Measurements from ENCODE around the gene POGLUT2.

Gene POGLUT2

GRCh38 chr13:102800145-102801041, 1.6 kb upstream of the POGLUT2 start:
- TF ChIP-seq ZNF565 (CRISPR knock-in tag; conservative IDR thresholded peaks at IDR 0.05; ENCODE audit: low read depth) (no peak), ARNTL (CRISPR knock-in tag; IDR thresholded peaks at IDR 0.05; ENCODE audit: borderline replicate concordance, low read depth) (no peak)
- peak; percentile 85 for ATAC-seq

DNA sequence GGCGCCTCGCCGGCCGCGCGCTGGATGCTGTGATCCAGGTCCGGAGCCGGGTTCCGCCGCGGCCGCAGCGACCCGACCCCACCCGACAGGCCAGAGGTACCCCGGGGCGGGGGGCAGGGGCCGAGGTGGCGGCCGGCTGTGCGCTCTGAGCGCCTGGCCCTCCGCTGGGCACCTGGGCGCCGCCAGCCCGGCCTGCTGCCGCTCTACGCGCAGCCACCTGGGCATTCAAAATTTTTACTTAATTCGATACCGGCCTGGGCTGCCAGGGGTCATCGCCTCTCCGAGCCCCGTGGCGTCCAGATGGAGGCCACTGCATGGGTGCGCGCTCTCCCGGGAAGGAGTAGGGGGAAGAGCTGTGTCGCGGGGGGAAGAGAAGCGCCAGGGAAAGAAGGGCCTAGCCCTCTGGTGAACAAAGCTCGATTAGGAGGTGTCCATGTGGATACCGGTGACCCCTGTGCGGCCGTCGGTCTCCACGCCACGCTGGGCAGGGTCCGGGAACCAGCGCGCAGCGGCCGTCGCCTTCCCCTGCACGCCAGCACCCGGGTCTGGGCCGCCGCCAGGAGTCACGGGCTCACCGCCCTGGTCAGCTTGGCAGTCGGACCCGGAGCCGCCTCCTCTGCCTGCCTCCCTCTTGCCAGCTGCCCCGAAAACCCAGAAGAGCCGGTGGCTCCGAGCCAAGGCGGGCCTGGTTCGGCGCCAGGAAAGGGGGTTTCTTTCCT, 809 bp upstream of the POGLUT2 start:
- ATAC-seq: peak; percentile 31

DNA sequence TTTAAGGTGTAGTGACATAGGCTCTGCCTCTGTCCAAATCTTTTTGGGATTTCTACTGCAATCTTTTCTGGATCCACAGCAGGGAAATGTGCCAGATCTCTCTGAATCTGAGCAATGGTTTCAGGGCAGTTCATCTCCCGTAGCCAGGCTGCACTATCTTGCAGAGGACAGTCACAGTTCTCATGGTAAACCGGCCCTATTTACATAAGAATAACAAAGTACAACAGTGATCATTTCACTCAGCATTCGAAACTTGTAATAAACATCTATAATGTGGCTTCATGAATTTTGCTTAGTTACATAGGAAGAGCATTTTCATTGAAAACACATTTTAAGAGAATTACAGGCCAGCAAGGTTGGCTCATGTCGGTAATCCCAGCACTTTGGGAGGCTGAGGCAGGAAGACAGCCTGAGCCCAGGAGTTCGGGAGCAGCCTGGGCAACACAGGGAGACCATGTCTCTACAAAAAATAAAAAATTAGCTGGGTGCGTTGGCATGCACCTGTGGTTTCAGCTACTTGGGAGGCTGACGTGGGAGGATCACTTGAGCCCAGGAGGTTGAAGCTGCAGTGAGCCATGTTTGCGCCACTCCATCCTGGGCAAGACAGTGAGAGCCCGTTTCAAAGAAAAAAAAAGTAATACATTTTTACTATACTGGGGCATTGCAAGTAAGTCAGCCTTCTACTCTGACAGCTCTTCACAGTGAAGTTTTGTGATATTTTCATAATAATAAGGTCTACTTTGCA, 5.0 kb downstream of the POGLUT2 start:
- TF ChIP-seq GLIS3 (CRISPR knock-in tag; IDR thresholded peaks at IDR 0.05) (no peak), SNAI2 (CRISPR knock-in tag; IDR thresholded peaks at IDR 0.05) (no peak)
- no peak for ATAC-seq

More for the DNA sequence above, 809 bp upstream of the POGLUT2 start:
- TF ChIP-seq ZC3H10 (CRISPR knock-in tag; IDR thresholded peaks at IDR 0.05) (no peak), CSDC2 (CRISPR knock-in tag; IDR thresholded peaks at IDR 0.05) (no peak), ZFP3 (CRISPR knock-in tag; IDR thresholded peaks at IDR 0.05) (no peak), SNAI2 (CRISPR knock-in tag; IDR thresholded peaks at IDR 0.05) (no peak), POU6F1 (CRISPR knock-in tag; IDR thresholded peaks at IDR 0.05; ENCODE audit: borderline replicate concordance, low read depth) (no peak), TOX (CRISPR knock-in tag; IDR thresholded peaks at IDR 0.05; ENCODE audit: borderline replicate concordance) (no peak), ESRRG (CRISPR knock-in tag; IDR thresholded peaks at IDR 0.05) (no peak), RARB (CRISPR knock-in tag; IDR thresholded peaks at IDR 0.05) (no peak), ZNF565 (CRISPR knock-in tag; conservative IDR thresholded peaks at IDR 0.05; ENCODE audit: low read depth) (no peak), ISL1 (CRISPR knock-in tag; IDR thresholded peaks at IDR 0.05) (no peak), ZFP30 (CRISPR knock-in tag; IDR thresholded peaks at IDR 0.05) (no peak), GLIS3 (CRISPR knock-in tag; IDR thresholded peaks at IDR 0.05) (no peak), OSR1 (CRISPR knock-in tag; IDR thresholded peaks at IDR 0.05) (no peak), BACH2 (CRISPR knock-in tag; IDR thresholded peaks at IDR 0.05; ENCODE audit: borderline replicate concordance) (no peak), ARNTL (CRISPR knock-in tag; IDR thresholded peaks at IDR 0.05; ENCODE audit: borderline replicate concordance, low read depth) (no peak), TCF4 (CRISPR knock-in tag; IDR thresholded peaks at IDR 0.05; ENCODE audit: borderline replicate concordance) (no peak; the same call in 1 of the 2 replicates)
- TF ChIP-seq, protein P1, sequence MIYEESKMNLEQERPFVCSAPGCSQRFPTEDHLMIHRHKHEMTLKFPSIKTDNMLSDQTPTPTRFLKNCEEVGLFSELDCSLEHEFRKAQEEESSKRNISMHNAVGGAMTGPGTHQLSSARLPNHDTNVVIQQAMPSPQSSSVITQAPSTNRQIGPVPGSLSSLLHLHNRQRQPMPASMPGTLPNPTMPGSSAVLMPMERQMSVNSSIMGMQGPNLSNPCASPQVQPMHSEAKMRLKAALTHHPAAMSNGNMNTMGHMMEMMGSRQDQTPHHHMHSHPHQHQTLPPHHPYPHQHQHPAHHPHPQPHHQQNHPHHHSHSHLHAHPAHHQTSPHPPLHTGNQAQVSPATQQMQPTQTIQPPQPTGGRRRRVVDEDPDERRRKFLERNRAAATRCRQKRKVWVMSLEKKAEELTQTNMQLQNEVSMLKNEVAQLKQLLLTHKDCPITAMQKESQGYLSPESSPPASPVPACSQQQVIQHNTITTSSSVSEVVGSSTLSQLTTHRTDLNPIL (CRISPR knock-in tag; IDR thresholded peaks at IDR 0.05; ENCODE audit: low read depth): no peak
- TF ChIP-seq, protein P2, sequence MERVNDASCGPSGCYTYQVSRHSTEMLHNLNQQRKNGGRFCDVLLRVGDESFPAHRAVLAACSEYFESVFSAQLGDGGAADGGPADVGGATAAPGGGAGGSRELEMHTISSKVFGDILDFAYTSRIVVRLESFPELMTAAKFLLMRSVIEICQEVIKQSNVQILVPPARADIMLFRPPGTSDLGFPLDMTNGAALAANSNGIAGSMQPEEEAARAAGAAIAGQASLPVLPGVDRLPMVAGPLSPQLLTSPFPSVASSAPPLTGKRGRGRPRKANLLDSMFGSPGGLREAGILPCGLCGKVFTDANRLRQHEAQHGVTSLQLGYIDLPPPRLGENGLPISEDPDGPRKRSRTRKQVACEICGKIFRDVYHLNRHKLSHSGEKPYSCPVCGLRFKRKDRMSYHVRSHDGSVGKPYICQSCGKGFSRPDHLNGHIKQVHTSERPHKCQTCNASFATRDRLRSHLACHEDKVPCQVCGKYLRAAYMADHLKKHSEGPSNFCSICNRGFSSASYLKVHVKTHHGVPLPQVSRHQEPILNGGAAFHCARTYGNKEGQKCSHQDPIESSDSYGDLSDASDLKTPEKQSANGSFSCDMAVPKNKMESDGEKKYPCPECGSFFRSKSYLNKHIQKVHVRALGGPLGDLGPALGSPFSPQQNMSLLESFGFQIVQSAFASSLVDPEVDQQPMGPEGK (CRISPR knock-in tag; IDR thresholded peaks at IDR 0.05; ENCODE audit: borderline replicate concordance): no peak

DNA sequence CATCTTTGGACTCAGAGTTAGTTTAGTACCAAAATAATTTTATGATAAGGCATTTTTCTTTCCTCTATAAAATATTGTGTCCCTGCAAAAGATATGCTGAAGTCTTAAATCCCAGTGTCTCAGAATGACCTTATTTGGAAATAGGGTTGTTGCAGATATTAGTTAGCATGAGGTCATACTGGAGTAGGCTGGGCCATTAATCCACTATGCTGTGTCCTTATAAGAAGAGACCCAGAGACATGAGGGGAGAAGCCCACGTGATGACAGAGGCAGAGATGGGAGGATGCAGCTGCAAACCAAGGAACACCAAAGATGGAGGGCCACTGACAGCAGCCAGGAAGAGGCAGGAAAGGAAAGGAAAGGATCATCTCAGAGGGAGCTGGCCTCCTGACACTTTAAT, 6.4 kb downstream of the POGLUT2 start:
- no peak for ATAC-seq
- TF ChIP-seq BACH2 (CRISPR knock-in tag; IDR thresholded peaks at IDR 0.05; ENCODE audit: borderline replicate concordance): no peak
- no peak for TF ChIP-seq ISL1 (CRISPR knock-in tag; IDR thresholded peaks at IDR 0.05)
- TF ChIP-seq ARNTL (CRISPR knock-in tag; IDR thresholded peaks at IDR 0.05; ENCODE audit: borderline replicate concordance, low read depth): no peak
- TF ChIP-seq, protein P2 (CRISPR knock-in tag; IDR thresholded peaks at IDR 0.05; ENCODE audit: borderline replicate concordance): no peak
